Thymus (tissue), 11 donors: ENCODE measurements around the gene PRRX1. TPM values are rescaled to one million over a fixed set of nuclear protein-coding genes. Genes with fewer than 3 reads are reported as not detected.

Experiments
- DNase-seq, 9 donors: peaks; one replicate each; pipeline ENCODE4 v3.0.0-alpha.2; 2013; ENCODE audit warnings: low spot score in 9 of 9, low read depth in 6 of 9, missing footprints in 1 of 9
- H3K27ac ChIP-seq, 2 donors: one replicate each; pipeline ENCODE4 v1.5.1; 2013; ENCODE audit warnings: control low read depth in 1 of 2, low read depth in 1 of 2, low read length in 1 of 2, mild to moderate bottlenecking in 1 of 2, moderate library complexity in 1 of 2
- H3K27me3 ChIP-seq, 2 donors: one replicate each; pipeline ENCODE4 v1.5.1; 2013; ENCODE audit warnings: low read length in 1 of 2; ENCODE audit not compliant: control insufficient read depth in 2 of 2, insufficient read depth in 1 of 2
- H3K36me3 ChIP-seq, 2 donors: one replicate each; pipeline ENCODE4 v1.5.1; 2013; ENCODE audit warnings: low read length in 1 of 2, mild to moderate bottlenecking in 1 of 2, moderate library complexity in 1 of 2; ENCODE audit not compliant: control insufficient read depth in 2 of 2, insufficient read depth in 2 of 2
- H3K4me1 ChIP-seq, 2 donors: one replicate each; pipeline ENCODE4 v1.5.1; 2013; ENCODE audit warnings: low read length in 2 of 2; ENCODE audit not compliant: control insufficient read depth in 2 of 2, insufficient read depth in 2 of 2
- H3K4me3 ChIP-seq, 2 donors: one replicate each; pipeline ENCODE4 v1.5.1; 2013; ENCODE audit warnings: low read length in 2 of 2, control low read depth in 1 of 2, mild to moderate bottlenecking in 1 of 2
- H3K9me3 ChIP-seq, 2 donors: one replicate each; pipeline ENCODE4 v1.5.1; 2013; ENCODE audit warnings: low read length in 1 of 2, mild to moderate bottlenecking in 1 of 2; ENCODE audit not compliant: control insufficient read depth in 2 of 2, insufficient read depth in 1 of 2
- WGBS: extraction: QIAGEN DNeasy Blood & Tissue Kit; methylation state at CpG from one replicate; pipeline ENCODE4 v1.1.7; 2013; 5-methylcytosine and 5-hydroxymethylcytosine counted together
- polyA plus RNA-seq: library from polyadenylated mRNA; stranded (reverse); fragments of 200-250 nt; gene quantifications from one replicate; pipeline ENCODE4 v1.2.3, GENCODE V29; 2013
- total RNA-seq: library from RNA; stranded (reverse); fragments of 120-200 nt; gene quantifications from one replicate; pipeline ENCODE4 v1.2.4, GENCODE V29; 2013
- donor health status: healthy.

The PRRX1 gene
- total and polyA plus RNA-seq, 2 donors, result 17.1 to 18.3 TPM

- no peaks in the 10 kb centered on the region for H3K27me3 ChIP-seq
- H3K9me3 ChIP-seq, result no peaks in the 10 kb centered on the region
- no peak for DNase-seq
- H3K4me3 ChIP-seq, result no peak overlapping the region
- 96% methylated on average over 3 of the region's 3 CpGs for WGBS
- H3K36me3 ChIP-seq, result no peaks in the 10 kb centered on the region
- no peaks in the 10 kb centered on the region for H3K4me1 ChIP-seq
- no peak overlapping the region for H3K27ac ChIP-seq
Measured at GRCh38 chr1:170704256-170704655, 40.3 kb downstream of the PRRX1 start.

GRCh38 chr1:170705981-170706380 is 42.0 kb downstream of the PRRX1 start:
- no peaks in the 10 kb centered on the region for H3K36me3 ChIP-seq
- no peak overlapping the region for H3K27ac ChIP-seq
- H3K9me3 ChIP-seq, result no peaks in the 10 kb centered on the region
- DNase-seq, result no peak
- H3K27me3 ChIP-seq, result no peaks in the 10 kb centered on the region
- H3K4me1 ChIP-seq, result no peaks in the 10 kb centered on the region
- no peak overlapping the region for H3K4me3 ChIP-seq

- no peaks in the 10 kb centered on the region for H3K9me3 ChIP-seq
- H3K27me3 ChIP-seq, result no peaks in the 10 kb centered on the region
- DNase-seq, result no peak
- H3K36me3 ChIP-seq, result no peaks in the 10 kb centered on the region
- H3K4me1 ChIP-seq, result no peaks in the 10 kb centered on the region
- H3K4me3 ChIP-seq, result no peak overlapping the region
- H3K27ac ChIP-seq, result no peak overlapping the region
Measured at GRCh38 chr1:170707117-170707516, 43.2 kb downstream of the PRRX1 start.

- H3K4me1 ChIP-seq, result no peaks in the 10 kb centered on the region
- DNase-seq, result no peak
Measured at GRCh38 chr1:170707959-170708655, 44.2 kb downstream of the PRRX1 start.

GRCh38 chr1:170711682-170712081 is 47.8 kb downstream of the PRRX1 start:
- Histone ChIP-seq H3K4me3 (no peak overlapping the region), H3K27me3 (no peaks in the 10 kb centered on the region), H3K36me3 (no peaks in the 10 kb centered on the region), H3K27ac (no peak overlapping the region), H3K4me1 (no peaks in the 10 kb centered on the region), H3K9me3 (no peaks in the 10 kb centered on the region)
- no peak for DNase-seq

More at GRCh38 chr1:170707959-170708655, 44.2 kb downstream of the PRRX1 start:
- H3K27ac ChIP-seq, result no peak overlapping the region
- WGBS, result 92% methylated on average over 5 of the region's 5 CpGs
- H3K27me3 ChIP-seq, result no peaks in the 10 kb centered on the region
- no peaks in the 10 kb centered on the region for H3K36me3 ChIP-seq
- no peak overlapping the region for H3K4me3 ChIP-seq
- no peaks in the 10 kb centered on the region for H3K9me3 ChIP-seq

- H3K36me3 ChIP-seq, result no peaks in the 10 kb centered on the region
- WGBS, result 89% methylated on average over 5 of the region's 5 CpGs
- H3K27me3 ChIP-seq, result no peaks in the 10 kb centered on the region
- DNase-seq, result no peak
- no peak overlapping the region for H3K27ac ChIP-seq
- no peak overlapping the region for H3K4me3 ChIP-seq
- H3K4me1 ChIP-seq, result no peaks in the 10 kb centered on the region
- H3K9me3 ChIP-seq, result no peaks in the 10 kb centered on the region
Measured at GRCh38 chr1:170714163-170714562, 50.2 kb downstream of the PRRX1 start.

GRCh38 chr1:170714938-170715337 is 51.0 kb downstream of the PRRX1 start:
- Histone ChIP-seq H3K36me3 (no peaks in the 10 kb centered on the region), H3K27ac (no peak overlapping the region), H3K9me3 (no peaks in the 10 kb centered on the region), H3K4me3 (no peak overlapping the region), H3K27me3 (no peaks in the 10 kb centered on the region), H3K4me1 (no peaks in the 10 kb centered on the region)
- DNase-seq, result no peak
- WGBS, result 96% methylated on average over 1 of the region's 1 CpG

GRCh38 chr1:170716835-170717429 is 53.0 kb downstream of the PRRX1 start:
- Histone ChIP-seq H3K4me3 (no peak overlapping the region), H3K27me3 (no peaks in the 10 kb centered on the region), H3K4me1 (no peaks in the 10 kb centered on the region), H3K27ac (no peak overlapping the region), H3K36me3 (no peaks in the 10 kb centered on the region), H3K9me3 (no peaks in the 10 kb centered on the region)
- DNase-seq, result no peak
- 92% methylated on average over 3 of the region's 3 CpGs for WGBS

- H3K9me3 ChIP-seq, result no peaks in the 10 kb centered on the region
- no peaks in the 10 kb centered on the region for H3K36me3 ChIP-seq
- H3K4me1 ChIP-seq, result no peaks in the 10 kb centered on the region
- no peak for DNase-seq
- H3K4me3 ChIP-seq, result no peak overlapping the region
- WGBS, result 94% methylated on average over 2 of the region's 2 CpGs
- H3K27ac ChIP-seq, result no peak overlapping the region
- H3K27me3 ChIP-seq, result no peaks in the 10 kb centered on the region
Measured at GRCh38 chr1:170720661-170721060, 56.7 kb downstream of the PRRX1 start.
